ENCODE data around the gene CSMD2.

The CSMD2 gene

GRCh38 chr1:33464552-33464951, 700.5 kb downstream of the CSMD2 start:
- no peak for TF ChIP-seq CTCF (IDR thresholded peaks at IDR 0.05; ENCODE audit: low read depth, low read length)
- no peak for DNase-seq (ENCODE audit: extremely low read depth, low read depth)

All from AG09319 (cell line).